K562 (cell line): Measurements from ENCODE around the gene ZFYVE28.

Source experiments
- CXXC5 ChIP-seq: fragments of 250-450 bp; sonication (Bioruptor Pico); IDR thresholded peaks from 2 replicates; pipeline ENCODE4 v1.8.0; 2022; ENCODE audit warnings: inconsistent platforms, mild to moderate bottlenecking, moderate library complexity
- SRSF1 ChIP-seq: fragments of 200-400 bp; formaldehyde crosslinking; IDR thresholded peaks from 2 replicates; pipeline ENCODE4 v1.6.1; 2017; ENCODE audit warnings: mild to moderate bottlenecking, low read depth, low read length, moderate library complexity
- USF1 ChIP-seq: sonication (generic); formaldehyde crosslinking; IDR thresholded peaks from 2 replicates; pipeline ENCODE4 v1.9.0; 2022; ENCODE audit warnings: mild to moderate bottlenecking, missing genetic modification reagents
- ZNF217 ChIP-seq: sonication (generic); formaldehyde crosslinking; IDR thresholded peaks from 2 replicates; pipeline ENCODE4 v1.8.0; 2022; ENCODE audit warnings: mild to moderate bottlenecking, missing genetic modification reagents

- TF ChIP-seq CXXC5 (CRISPR knock-in tag) (no peak), SRSF1 (no peak), USF1 (CRISPR knock-in tag) (no peak), ZNF217 (CRISPR knock-in tag) (no peak)
Observed at GRCh38 chr4:2458546-2459491, 40.4 kb upstream of the ZFYVE28 start.
